HFF-Myc (cell line): ENCODE results near the gene C16orf86.

ENCODE experiments used
- DNase-seq: peaks from one replicate; pipeline ENCODE4 v3.0.0-alpha.2; 2011; ENCODE audit warnings: low read depth; ENCODE audit errors: extremely low read depth
- H3K4me3 ChIP-seq: replicated peaks from 2 replicates; pipeline ENCODE4 v1.5.1; 2011; ENCODE audit warnings: low read depth, mild to moderate bottlenecking, control low read depth, low read length
- TF ChIP-seq, protein P1 (sequence below): IDR thresholded peaks from 2 replicates; pipeline ENCODE4 v1.5.1; 2012; ENCODE audit warnings: mild to moderate bottlenecking, low read depth, low read length, control low read depth; ENCODE audit errors: missing control alignments

The C16orf86 gene, protein sequence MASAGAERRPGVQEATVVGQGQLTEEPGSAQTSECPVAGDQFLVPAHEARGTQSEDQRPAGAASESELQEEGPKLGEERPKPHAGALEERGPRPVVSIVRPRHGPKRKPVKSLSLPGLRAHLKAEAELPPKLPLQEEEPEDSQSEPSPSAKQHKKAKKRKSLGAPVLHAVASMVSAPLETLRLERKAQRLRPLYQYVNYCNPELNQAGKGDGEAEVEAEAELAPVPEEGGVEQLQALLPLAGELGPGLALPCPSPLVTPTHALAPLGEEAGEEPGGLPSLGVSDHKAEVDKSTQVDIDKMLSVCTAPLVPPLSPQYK

DNA sequence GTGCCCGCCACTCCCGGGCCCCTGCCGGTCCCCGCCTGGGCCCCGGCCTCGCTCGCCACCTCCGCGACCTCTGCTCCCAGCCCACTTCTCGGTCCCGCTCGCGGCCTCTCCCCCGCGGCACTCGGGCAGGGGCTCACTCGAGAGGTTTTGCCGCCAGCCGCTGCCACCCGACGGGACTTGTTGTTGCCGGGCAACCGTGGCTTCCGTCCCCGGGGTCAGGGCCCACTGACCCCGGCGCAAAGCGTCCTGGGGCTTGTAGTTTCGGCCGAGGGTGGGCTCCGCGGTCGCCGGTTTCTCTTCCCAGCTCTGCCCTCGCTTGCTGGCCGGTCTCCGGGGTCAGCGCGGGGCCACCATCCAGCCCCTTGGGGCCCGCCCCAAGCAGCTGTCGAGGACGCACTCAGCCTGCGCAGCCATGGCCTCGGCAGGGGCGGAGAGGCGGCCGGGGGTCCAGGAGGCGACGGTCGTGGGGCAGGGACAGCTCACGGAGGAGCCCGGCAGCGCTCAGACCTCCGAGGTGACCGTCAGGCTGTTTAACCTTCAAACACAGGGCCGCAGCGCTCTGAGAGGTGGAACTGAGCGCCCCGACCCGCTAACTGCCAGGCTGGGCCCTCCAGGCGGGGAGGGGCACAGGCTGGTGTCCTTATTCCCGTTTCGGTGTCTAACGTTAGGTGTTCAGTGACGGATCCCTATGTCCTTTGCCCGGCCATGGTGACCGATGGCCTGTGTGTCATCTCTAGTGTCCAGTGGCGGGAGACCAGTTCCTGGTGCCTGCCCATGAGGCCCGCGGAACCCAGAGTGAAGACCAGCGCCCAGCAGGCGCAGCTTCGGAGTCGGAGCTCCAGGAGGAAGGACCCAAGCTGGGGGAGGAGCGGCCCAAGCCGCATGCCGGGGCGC lies at the start of gene C16orf86, which contains the start of gene ENKD1:
C16orf86 (plus strand) TSS at position 256 of the 894 bp plus-strand sequence; CDS start at position 413, 157 bp downstream.
ENKD1 (minus strand) TSS at position 192 of the 894 bp plus-strand sequence. CDS start 308 bp downstream, outside the sequence.
- no peak for DNase-seq
- TF ChIP-seq, protein P1, sequence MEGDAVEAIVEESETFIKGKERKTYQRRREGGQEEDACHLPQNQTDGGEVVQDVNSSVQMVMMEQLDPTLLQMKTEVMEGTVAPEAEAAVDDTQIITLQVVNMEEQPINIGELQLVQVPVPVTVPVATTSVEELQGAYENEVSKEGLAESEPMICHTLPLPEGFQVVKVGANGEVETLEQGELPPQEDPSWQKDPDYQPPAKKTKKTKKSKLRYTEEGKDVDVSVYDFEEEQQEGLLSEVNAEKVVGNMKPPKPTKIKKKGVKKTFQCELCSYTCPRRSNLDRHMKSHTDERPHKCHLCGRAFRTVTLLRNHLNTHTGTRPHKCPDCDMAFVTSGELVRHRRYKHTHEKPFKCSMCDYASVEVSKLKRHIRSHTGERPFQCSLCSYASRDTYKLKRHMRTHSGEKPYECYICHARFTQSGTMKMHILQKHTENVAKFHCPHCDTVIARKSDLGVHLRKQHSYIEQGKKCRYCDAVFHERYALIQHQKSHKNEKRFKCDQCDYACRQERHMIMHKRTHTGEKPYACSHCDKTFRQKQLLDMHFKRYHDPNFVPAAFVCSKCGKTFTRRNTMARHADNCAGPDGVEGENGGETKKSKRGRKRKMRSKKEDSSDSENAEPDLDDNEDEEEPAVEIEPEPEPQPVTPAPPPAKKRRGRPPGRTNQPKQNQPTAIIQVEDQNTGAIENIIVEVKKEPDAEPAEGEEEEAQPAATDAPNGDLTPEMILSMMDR, result no peak
- peak within 1 kb of the TSS; percentile 51 for H3K4me3 ChIP-seq

DNA sequence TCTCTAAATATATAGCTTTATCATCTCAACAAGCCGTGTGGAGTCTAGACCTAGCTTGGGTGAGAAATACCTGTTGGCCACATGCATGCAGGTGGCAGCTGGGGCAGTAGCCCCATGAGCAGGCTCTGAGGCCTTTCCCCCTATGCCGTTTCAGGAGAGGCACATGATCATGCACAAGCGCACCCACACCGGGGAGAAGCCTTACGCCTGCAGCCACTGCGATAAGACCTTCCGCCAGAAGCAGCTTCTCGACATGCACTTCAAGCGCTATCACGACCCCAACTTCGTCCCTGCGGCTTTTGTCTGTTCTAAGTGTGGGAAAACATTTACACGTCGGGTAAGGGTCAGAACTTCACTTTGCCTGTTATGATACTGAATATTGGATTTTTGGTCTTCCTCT lies 38.4 kb upstream of the C16orf86 start:
- TF ChIP-seq, protein P1, result no peak
- DNase-seq, result no peak
- H3K4me3 ChIP-seq, result no peak overlapping the region

DNA sequence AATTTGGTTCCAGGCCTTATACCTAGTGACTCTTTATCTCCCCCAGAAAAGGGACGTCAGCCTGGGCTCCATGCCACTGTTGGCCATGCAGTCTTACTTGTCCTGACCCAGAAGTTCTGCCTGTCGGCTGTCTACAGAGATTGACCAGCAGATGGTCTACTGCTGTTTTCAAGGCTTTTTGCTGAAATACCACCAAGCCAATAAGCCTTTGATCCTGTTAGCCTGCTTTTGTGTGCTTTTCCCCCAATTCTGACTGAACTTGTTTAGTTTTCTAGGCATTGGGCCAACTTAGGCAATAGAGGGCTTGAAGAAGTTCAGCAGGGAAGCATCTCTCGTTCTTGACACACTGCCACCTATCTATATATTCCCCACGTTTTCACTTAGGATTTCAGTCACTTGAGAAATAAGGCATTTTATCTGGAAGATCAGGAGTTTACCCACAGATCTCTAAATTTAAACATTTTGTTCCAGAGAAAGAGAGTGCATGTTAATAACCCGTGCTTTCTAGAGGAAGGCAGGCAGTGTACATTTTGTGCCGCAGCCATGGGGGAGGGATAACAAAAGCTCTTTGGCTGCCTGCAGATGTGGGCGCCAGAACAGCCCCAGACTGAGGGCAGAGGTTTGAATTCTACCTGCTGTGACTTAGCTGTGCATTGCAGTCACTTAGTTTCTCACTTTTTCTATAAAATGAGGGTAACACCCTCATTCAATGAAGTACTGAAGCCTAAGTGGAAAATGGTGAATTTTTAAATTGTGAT lies 34.0 kb upstream of the C16orf86 start:
- DNase-seq, result no peak
- H3K4me3 ChIP-seq, result no peak overlapping the region
- TF ChIP-seq, protein P1, result no peak

- no peak overlapping the region for H3K4me3 ChIP-seq
- no peak for DNase-seq
- TF ChIP-seq, protein P1, result no peak
These were observed 29.9 kb upstream of the C16orf86 start for GRCh38 chr16:67636713-67637112.

- TF ChIP-seq, protein P1, result no peak
- H3K4me3 ChIP-seq, result no peak overlapping the region
- DNase-seq, result no peak
These were observed 29.0 kb upstream of the C16orf86 start for GRCh38 chr16:67637625-67638024.
